ENCODE data around the gene ZNF442. TPM values are rescaled to one million over a fixed set of nuclear protein-coding genes. Genes with fewer than 3 reads are reported as not detected.
"Not testable (repeated sequence)": the region's sequence is repeated elsewhere in the genome, so short reads cannot be mapped to it uniquely, and the experiment has no call there.

Gene ZNF442
- total RNA-seq, 2 donors from 2014 or later: 1.0 to 1.8 TPM

DNA sequence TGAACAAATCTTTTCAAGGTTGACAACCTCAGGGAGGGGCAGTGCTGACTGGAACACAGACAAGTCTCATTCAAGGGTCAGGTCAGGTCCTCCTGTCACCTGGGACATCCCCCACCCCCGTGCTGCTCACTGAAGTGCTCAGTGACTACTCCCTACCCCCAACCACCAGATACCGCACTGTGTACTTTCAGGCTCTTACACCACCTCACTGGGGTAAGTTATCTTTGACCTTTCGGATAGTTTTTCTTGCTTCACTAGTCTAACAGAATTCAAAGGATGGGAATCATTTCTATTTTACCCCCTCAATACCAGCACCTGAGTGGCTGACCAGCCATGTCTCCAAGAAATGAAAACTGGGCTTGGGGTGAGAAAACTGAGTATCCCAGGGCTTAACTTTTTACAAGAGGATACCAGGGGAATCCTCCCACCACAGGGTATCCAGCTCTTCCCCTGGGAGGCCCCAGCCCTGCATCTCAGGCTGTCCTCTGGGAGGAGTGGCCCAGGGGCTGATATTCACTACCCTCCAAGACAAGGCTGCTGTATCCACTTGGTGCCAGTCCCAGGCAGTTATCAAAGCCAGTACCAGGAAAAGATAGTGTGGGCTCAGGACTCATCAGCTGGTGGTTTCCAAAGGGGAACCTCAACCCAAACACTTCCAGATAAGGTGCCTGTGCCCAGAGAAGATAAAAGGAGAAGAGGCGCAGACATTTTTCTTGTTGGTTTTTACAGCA is 34.1 kb downstream of the ZNF442 start:
- H3K4me3 ChIP-seq: no peak overlapping the region
- no peak for DNase-seq (ENCODE audit: low spot score)
- TF ChIP-seq, protein P1, sequence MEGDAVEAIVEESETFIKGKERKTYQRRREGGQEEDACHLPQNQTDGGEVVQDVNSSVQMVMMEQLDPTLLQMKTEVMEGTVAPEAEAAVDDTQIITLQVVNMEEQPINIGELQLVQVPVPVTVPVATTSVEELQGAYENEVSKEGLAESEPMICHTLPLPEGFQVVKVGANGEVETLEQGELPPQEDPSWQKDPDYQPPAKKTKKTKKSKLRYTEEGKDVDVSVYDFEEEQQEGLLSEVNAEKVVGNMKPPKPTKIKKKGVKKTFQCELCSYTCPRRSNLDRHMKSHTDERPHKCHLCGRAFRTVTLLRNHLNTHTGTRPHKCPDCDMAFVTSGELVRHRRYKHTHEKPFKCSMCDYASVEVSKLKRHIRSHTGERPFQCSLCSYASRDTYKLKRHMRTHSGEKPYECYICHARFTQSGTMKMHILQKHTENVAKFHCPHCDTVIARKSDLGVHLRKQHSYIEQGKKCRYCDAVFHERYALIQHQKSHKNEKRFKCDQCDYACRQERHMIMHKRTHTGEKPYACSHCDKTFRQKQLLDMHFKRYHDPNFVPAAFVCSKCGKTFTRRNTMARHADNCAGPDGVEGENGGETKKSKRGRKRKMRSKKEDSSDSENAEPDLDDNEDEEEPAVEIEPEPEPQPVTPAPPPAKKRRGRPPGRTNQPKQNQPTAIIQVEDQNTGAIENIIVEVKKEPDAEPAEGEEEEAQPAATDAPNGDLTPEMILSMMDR (IDR thresholded peaks at IDR 0.05): no peak
- peak overlapping the region; percentile 95 for H3K27ac ChIP-seq
- H3K36me3 ChIP-seq: no peaks in the 10 kb centered on the region
- peaks cover 0 to 32% of the 10 kb centered on the region in 2 donors for H3K4me1 ChIP-seq
- no peaks in the 10 kb centered on the region for H3K9me3 ChIP-seq
- no peaks in the 10 kb centered on the region for H3K27me3 ChIP-seq

DNA sequence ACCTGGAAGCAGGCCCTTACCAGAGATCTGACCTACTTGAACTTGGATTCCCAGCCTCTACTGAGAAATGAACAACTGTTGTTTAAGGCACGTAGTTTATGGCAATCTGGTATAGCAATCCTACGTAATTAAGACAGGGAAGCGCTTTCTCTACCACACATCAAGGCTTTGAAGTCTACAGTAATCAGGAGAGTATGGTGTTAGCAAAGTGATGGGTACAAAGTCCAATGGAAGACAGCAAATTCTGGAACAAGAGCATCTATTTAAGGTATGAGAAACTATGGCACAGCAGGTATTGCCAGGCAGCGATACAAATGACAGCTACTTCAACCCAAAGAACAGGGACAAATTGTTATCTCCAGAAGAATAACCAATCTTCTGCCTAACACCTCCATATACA is 35.1 kb downstream of the ZNF442 start:
- Histone ChIP-seq H3K36me3 (no peaks in the 10 kb centered on the region), H3K4me1 (peaks cover 0 to 32% of the 10 kb centered on the region in 2 donors), H3K9me3 (no peaks in the 10 kb centered on the region), H3K4me3 (no peak overlapping the region), H3K27me3 (no peaks in the 10 kb centered on the region), H3K27ac (peak overlapping the region; percentile 95)
- DNase-seq (ENCODE audit: low spot score): no peak
- TF ChIP-seq, protein P1 (IDR thresholded peaks at IDR 0.05): no peak

DNA sequence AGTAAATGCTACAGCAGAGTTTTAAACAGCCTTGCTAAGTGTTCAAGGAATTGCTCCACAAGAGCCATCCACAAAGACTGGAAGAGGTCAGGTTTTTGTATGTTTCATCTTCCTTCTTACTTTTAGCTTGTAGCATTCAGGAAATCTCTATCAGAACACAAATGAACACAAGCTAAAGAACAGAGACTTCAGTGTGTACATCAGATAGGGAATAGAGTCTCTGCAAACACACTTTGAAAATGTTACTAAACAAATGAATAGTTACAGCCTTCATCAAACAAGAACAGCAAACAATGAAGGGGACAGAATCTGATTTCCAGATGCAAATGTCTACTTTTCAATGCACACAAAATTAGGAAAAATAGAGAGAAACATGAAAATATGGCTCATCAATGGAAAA is 39.8 kb downstream of the ZNF442 start:
- Histone ChIP-seq H3K4me3 (no peak overlapping the region), H3K36me3 (peaks cover 23% of the 10 kb centered on the region), H3K4me1 (peaks cover 0 to 9% of the 10 kb centered on the region in 2 donors), H3K9me3 (no peaks in the 10 kb centered on the region), H3K27me3 (no peaks in the 10 kb centered on the region), H3K27ac (no peak overlapping the region)
- TF ChIP-seq, protein P1 (IDR thresholded peaks at IDR 0.05): no peak
- no peak for DNase-seq (ENCODE audit: low spot score)

DNA sequence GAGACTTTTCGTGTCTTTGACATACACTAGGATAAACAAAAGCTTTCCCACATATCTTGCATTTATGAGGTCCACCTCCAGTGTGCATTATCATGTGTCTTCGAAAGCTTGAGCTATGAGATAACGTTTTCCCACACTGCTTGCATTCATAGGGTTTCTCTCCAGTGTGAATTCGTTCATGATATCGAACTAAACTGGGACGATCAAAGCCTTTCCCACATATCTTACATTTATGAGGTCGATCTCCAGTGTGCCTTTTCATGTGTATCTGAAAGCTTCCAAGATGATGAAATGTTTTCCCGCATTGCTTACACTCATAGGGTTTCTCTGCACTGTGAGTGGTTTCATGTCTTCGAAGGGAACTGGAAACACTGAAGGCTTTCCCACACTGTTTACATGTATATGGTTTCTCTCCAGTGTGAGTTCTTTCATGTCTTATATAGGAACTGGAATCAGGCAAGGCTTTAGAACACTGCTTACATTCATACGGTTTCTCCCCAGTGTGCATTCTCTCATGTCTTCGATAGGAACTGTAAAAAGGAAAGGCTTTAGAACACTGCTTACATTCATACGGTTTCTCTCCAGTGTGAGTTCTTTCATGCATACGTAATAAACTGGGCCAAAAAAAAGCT is 46.6 kb downstream of the ZNF442 start:
- no peaks in the 10 kb centered on the region for H3K4me1 ChIP-seq
- peaks cover 0 to 4% of the 10 kb centered on the region in 2 donors for H3K9me3 ChIP-seq
- DNase-seq (ENCODE audit: low spot score): no peak
- H3K27ac ChIP-seq: no peak overlapping the region
- no peak overlapping the region for H3K4me3 ChIP-seq
- H3K36me3 ChIP-seq: peaks cover 56% of the 10 kb centered on the region
- H3K27me3 ChIP-seq: no peaks in the 10 kb centered on the region
- TF ChIP-seq, protein P1 (IDR thresholded peaks at IDR 0.05): no peak

DNA sequence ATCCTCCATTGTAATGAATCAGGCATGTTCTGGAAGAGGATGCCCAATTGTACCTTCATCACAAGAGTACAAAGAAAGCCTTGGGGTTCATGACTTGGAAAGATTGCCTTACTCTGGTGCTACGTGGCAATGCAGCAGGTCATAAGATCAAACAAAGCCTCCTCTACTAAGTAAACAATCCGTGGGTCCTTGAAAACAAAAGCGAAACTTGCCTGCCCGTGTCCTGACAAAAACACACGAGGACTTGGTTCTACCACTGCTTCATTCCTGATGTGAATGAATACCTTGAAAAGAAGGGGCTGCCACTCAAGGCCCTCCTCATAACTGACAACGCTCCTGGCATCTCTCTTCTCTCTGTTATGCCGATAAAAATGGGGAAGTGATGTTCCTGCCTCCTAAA is 50.9 kb downstream of the ZNF442 start:
- Histone ChIP-seq H3K27me3 (no peaks in the 10 kb centered on the region), H3K36me3 (peaks cover 22% of the 10 kb centered on the region), H3K4me3 (no peak overlapping the region), H3K4me1 (no peaks in the 10 kb centered on the region), H3K9me3 (peaks cover 0 to 4% of the 10 kb centered on the region in 2 donors), H3K27ac (no peak overlapping the region)
- TF ChIP-seq, protein P1 (IDR thresholded peaks at IDR 0.05): no peak
- no peak for DNase-seq (ENCODE audit: low spot score)

DNA sequence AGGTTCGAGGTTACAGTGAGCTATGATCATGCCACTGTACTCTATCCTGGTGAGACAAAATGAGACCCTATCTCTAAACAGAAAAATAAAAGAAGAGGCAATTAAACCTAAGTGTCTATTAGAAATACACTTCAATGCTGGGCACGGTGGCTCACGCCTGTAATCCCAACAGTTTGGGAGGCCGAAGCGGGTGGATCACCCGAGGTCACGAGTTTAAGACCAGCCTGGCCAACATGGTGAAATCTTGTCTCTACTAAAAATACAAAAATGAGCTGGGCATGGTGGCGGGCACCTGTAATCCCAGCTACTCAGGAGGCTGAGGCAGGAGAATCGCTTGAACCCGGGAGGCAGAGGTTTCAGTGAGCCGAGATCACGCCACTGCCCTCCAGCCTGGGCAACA is 56.6 kb downstream of the ZNF442 start:
- not testable (repeated sequence) for H3K27me3 ChIP-seq; DNase-seq (ENCODE audit: low spot score); H3K27ac ChIP-seq; H3K4me3 ChIP-seq; H3K4me1 ChIP-seq; H3K36me3 ChIP-seq; H3K9me3 ChIP-seq

Other genes starting within 250 kb of the ZNF442 start
- gene ZNF20, start 225.3 kb downstream of the ZNF442 start, total RNA-seq: 1 to 10 TPM in 1 of 2 donors, under 1 TPM in 1; 0.79 to 1.4 TPM
- gene ZNF625, start 208.9 kb downstream of the ZNF442 start, total RNA-seq: 1 to 10 TPM; 3.2 to 6.3 TPM
- 1 to 10 TPM; 3.2 to 3.6 TPM for gene ZNF136, start 202.6 kb downstream of the ZNF442 start, total RNA-seq
- gene ZNF44, start 70.8 kb downstream of the ZNF442 start, total RNA-seq: 1 to 10 TPM; 4.6 to 8.6 TPM
- 1 to 10 TPM; 4.7 to 7.6 TPM for gene ZNF563, start 32.0 kb downstream of the ZNF442 start, total RNA-seq
- gene ZNF799, start 35.6 kb upstream of the ZNF442 start, total RNA-seq: 1 to 10 TPM; 2.0 to 2.2 TPM
- gene ZNF443, start 75.3 kb upstream of the ZNF442 start, total RNA-seq: 1 to 10 TPM; 1.7 to 2.6 TPM
- 1 to 10 TPM; 1.6 to 2.0 TPM for gene ZNF709, start 119.1 kb upstream of the ZNF442 start, total RNA-seq
- gene ZNF564, start 185.8 kb upstream of the ZNF442 start, total RNA-seq: 1 to 10 TPM; 8.5 to 8.6 TPM
- 1 to 10 TPM; 2.5 to 4.5 TPM for gene ZNF490, start 245.1 kb upstream of the ZNF442 start, total RNA-seq
- 10 to 100 TPM in 1 of 2 donors, 1 to 10 TPM in 1; 8.2 to 10.1 TPM for gene ZNF791, start 245.2 kb upstream of the ZNF442 start, total RNA-seq

Measured in right atrium auricular region (tissue), 2 donors.